GM12873 (cell line): ENCODE data around the gene ARHGAP24.

Source experiments
- CTCF ChIP-seq: IDR thresholded peaks from 2 replicates; pipeline ENCODE4 v1.5.1; 2012; ENCODE audit warnings: low read depth, mild to moderate bottlenecking, moderate library complexity, low read length, control low read depth; ENCODE audit not compliant: insufficient read depth; ENCODE audit errors: missing control alignments

Gene ARHGAP24

DNA sequence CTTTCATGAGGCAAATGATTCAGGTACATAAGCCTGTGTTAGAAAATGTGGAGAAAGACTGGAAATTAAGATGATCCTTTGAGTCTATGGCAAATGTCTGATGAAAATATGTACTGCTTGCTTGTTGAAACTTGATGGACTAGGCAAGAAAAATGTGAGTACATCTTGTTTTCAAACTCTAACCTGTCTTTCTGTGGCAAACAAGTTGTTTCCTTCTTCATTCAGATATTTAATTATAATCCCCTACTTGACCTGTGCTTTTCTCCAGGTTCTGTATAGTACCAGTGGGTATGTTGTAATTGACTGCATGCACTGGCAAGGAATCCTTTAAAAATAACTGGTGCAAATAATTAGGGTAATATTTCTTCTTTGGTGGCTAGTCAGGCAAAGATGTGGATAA is 136.7 kb downstream of the ARHGAP24 start:
- TF ChIP-seq CTCF: no peak

DNA sequence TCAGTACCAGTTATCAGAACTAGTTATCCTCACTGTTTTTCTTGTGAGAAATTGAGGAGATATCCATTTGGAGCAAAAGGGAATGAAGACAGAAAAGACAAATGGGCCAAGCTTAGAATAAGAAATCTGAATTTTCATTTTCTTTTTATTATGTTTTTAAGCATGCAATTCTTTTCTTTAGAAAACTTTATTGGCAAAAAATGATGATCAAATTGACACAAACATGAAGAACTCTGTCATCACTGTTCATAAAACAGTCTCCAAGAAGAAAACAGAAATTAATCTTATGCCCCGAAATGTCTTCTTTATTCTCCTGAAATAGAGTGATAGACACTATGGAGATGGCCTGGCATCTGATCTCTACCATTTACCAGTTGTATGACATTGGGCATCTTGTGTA is 139.0 kb downstream of the ARHGAP24 start:
- TF ChIP-seq CTCF: no peak

- no peak for TF ChIP-seq CTCF
Measured at GRCh38 chr4:85615952-85616351, 141.0 kb downstream of the ARHGAP24 start.

- no peak for TF ChIP-seq CTCF
Measured at GRCh38 chr4:85617202-85617601, 142.3 kb downstream of the ARHGAP24 start.

- TF ChIP-seq CTCF: no peak
Measured at GRCh38 chr4:85632981-85633380, 158.0 kb downstream of the ARHGAP24 start.

- no peak for TF ChIP-seq CTCF
Measured at GRCh38 chr4:85637778-85638177, 162.8 kb downstream of the ARHGAP24 start.

DNA sequence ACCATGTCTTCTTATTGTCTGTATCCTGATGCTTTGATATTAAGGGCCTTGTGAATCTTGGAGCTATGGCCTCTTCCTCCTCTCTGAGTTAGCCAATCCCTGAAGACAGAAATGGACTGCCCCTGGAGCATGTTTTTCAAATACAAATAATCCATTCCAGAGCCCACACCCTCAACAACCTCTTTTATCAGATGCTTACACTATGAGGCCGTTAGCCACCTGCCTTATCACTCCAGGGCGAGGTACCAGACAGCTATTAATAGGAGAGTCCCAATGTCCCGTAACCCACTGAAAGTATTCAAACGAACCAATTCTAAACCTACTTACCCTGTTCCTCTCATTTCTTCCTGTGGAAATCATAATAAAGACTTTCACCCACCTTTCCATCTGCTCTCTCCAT is 165.0 kb downstream of the ARHGAP24 start:
- TF ChIP-seq CTCF: no peak
